BLaER1 treated with 17β-estradiol and CSF1 and Interleukin-3, amounts not matched to agents 10 nM and 100 nM (cell line): ENCODE results near the gene FLNC.

Experiments used
- H3K27ac ChIP-seq, 11 experiments: shearing (Covaris generic); formaldehyde crosslinking; 2 replicates each; pipeline ENCODE4 v1.8.1; 2022
- H3K27me3 ChIP-seq, 11 experiments: shearing (Covaris generic); formaldehyde crosslinking; 2 replicates each; pipeline ENCODE4 v1.8.1; 2022
- H3K36me3 ChIP-seq, 11 experiments: shearing (Covaris generic); formaldehyde crosslinking; 2 replicates each; pipeline ENCODE4 v1.8.1; 2022
- H3K4me1 ChIP-seq, 10 experiments: shearing (Covaris generic); formaldehyde crosslinking; 2 replicates each; pipeline ENCODE4 v1.8.1; 2022
- H3K4me2 ChIP-seq, 11 experiments: shearing (Covaris generic); formaldehyde crosslinking; 2 replicates each; pipeline ENCODE4 v1.8.1; 2022
- H3K4me3 ChIP-seq, 10 experiments: shearing (Covaris generic); formaldehyde crosslinking; 2 replicates each; pipeline ENCODE4 v1.8.1; 2022
- H3K9ac ChIP-seq, 11 experiments: shearing (Covaris generic); formaldehyde crosslinking; 2 replicates each; pipeline ENCODE4 v1.8.1; 2022
- H3K9me3 ChIP-seq, 11 experiments: shearing (Covaris generic); formaldehyde crosslinking; replicated peaks in 1 of 11; 2 replicates each; pipeline ENCODE4 v1.8.1; 2022
- H4K20me1 ChIP-seq, 11 experiments: shearing (Covaris generic); formaldehyde crosslinking; 2 replicates each; pipeline ENCODE4 v1.8.1; 2022
- Cebpa-rat ChIP-seq, 11 experiments: shearing (Covaris generic); IDR thresholded peaks; 2 replicates each; pipeline ENCODE4 v1.8.1; 2022

FLNC gene

DNA sequence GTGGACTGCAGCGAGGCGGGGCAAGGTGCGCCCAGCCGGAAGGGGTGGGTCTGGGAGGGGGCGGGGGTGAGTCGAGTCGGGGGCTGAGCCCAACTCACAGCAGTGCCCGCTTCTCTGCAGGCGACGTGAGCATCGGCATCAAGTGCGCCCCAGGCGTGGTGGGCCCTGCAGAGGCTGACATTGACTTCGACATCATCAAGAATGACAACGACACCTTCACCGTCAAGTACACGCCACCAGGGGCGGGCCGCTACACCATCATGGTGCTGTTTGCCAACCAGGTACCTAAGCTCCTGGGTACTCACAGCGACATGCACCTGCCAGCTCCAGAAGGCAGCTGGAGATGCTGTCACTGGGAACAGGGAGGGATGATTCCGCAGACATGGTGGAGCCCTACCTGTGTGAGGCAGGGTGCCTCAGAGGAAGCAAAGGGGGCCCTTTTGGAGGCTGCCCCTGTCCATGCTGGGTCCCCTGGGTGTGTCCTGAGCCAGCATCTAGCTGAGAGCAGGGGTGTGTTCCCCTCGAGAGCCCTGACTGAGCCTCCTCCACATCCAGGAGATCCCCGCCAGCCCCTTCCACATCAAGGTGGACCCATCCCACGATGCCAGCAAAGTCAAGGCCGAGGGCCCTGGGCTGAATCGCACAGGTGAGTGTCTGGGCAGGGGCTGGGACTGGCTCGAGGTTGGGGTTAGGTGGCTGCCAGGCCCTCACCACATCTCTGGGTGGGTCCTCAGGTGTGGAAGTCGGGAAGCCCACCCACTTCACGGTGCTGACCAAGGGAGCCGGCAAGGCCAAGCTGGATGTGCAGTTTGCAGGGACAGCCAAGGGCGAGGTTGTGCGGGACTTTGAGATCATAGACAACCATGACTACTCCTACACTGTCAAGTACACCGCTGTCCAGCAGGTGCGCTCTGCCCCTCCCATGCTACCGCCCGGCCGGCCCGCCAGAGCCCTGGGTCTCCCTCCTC is 12.8 kb downstream of the FLNC start:
- TF ChIP-seq Cebpa-rat (IDR thresholded peaks at IDR 0.05), result no peak
- Histone ChIP-seq H3K4me3 (no peak overlapping the region), H3K4me1 (peaks cover 0 to 6% (median 2%) of the 10 kb centered on the region in 10 experiments; a peak in 6 of 20 replicates), H3K4me2 (no peak overlapping the region), H3K27ac (no peak overlapping the region), H4K20me1 (no peaks in the 10 kb centered on the region; a peak in 1 of 22 replicates), H3K9ac (no peak overlapping the region), H3K36me3 (no peaks in the 10 kb centered on the region), H3K9me3 (no peaks in the 10 kb centered on the region), H3K27me3 (no peaks in the 10 kb centered on the region)

GRCh38 chr7:128843938-128844621 is 13.9 kb downstream of the FLNC start:
- H3K27ac ChIP-seq, result no peak overlapping the region
- H3K36me3 ChIP-seq, result no peaks in the 10 kb centered on the region
- H3K9me3 ChIP-seq, result no peaks in the 10 kb centered on the region
- H3K4me2 ChIP-seq, result no peak overlapping the region
- no peak for TF ChIP-seq Cebpa-rat (IDR thresholded peaks at IDR 0.05)
- H4K20me1 ChIP-seq, result no peaks in the 10 kb centered on the region; a peak in 1 of 22 replicates
- no peaks in the 10 kb centered on the region for H3K27me3 ChIP-seq
- H3K4me3 ChIP-seq, result no peak overlapping the region
- peaks cover 0 to 6% (median 2%) of the 10 kb centered on the region in 10 experiments; a peak in 6 of 20 replicates for H3K4me1 ChIP-seq
- no peak overlapping the region for H3K9ac ChIP-seq

DNA sequence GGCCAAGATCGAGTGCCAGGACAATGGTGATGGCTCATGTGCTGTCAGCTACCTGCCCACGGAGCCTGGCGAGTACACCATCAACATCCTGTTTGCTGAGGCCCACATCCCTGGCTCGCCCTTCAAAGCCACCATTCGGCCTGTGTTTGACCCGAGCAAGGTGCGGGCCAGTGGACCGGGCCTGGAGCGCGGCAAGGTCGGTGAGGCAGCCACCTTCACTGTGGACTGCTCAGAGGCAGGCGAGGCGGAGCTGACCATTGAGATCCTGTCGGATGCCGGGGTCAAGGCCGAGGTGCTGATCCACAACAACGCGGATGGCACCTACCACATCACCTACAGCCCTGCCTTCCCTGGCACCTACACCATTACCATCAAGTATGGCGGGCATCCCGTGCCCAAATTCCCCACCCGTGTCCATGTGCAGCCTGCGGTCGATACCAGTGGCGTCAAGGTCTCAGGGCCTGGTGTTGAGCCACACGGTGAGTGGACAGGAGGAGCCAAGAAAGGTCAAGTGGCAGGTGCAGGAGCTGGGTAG is 14.6 kb downstream of the FLNC start:
- no peak overlapping the region for H3K4me3 ChIP-seq
- no peak for TF ChIP-seq Cebpa-rat (IDR thresholded peaks at IDR 0.05)
- no peaks in the 10 kb centered on the region for H3K27me3 ChIP-seq
- no peak overlapping the region for H3K4me2 ChIP-seq
- H4K20me1 ChIP-seq, result no peaks in the 10 kb centered on the region; a peak in 1 of 22 replicates
- no peak overlapping the region for H3K9ac ChIP-seq
- peaks cover 0 to 6% (median 2%) of the 10 kb centered on the region in 10 experiments; a peak in 6 of 20 replicates for H3K4me1 ChIP-seq
- no peaks in the 10 kb centered on the region for H3K9me3 ChIP-seq
- H3K27ac ChIP-seq, result no peak overlapping the region
- H3K36me3 ChIP-seq, result no peaks in the 10 kb centered on the region

DNA sequence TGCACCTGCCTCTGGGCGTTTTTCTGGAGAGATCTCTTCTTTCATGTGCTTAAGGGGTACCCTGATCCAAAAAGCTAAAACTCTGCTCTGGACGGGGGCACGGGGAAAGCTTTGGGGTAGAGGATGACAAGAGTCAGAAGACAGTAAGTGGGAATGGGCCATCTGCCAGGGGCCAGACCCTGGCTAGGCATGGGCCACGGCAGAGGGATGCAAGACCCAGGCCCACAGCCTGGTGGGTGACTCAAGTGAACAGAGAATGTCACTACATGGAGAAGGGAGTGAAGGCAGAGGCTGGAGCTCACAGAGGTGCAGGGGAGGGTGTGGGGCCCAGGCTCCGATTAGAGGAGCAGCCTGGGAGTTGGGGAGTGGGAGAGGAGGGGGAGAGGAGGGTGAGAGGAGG is 15.3 kb downstream of the FLNC start:
- TF ChIP-seq Cebpa-rat (IDR thresholded peaks at IDR 0.05), result no peak
- Histone ChIP-seq H3K36me3 (no peaks in the 10 kb centered on the region), H3K27ac (no peak overlapping the region), H3K4me2 (no peak overlapping the region), H4K20me1 (no peaks in the 10 kb centered on the region), H3K4me3 (no peak overlapping the region), H3K4me1 (peaks cover 0 to 6% (median 2%) of the 10 kb centered on the region in 10 experiments; a peak in 6 of 20 replicates), H3K27me3 (no peaks in the 10 kb centered on the region), H3K9me3 (no peaks in the 10 kb centered on the region), H3K9ac (no peak overlapping the region)

DNA sequence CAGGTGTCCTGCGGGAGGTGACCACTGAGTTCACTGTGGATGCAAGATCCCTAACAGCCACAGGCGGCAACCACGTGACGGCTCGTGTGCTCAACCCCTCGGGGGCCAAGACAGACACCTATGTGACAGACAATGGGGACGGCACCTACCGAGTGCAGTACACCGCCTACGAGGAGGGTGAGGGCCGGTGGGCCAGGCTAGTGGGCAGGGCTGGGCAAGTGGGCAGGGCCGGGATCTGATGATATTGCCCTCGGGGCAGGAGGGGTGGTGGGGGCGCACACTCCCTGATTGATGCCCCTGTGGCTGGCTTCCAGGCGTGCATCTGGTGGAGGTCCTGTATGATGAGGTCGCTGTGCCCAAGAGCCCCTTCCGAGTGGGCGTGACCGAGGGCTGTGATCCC is 15.8 kb downstream of the FLNC start:
- Histone ChIP-seq H3K9me3 (no peaks in the 10 kb centered on the region), H3K27ac (no peak overlapping the region), H3K4me3 (no peak overlapping the region), H4K20me1 (no peaks in the 10 kb centered on the region), H3K36me3 (no peaks in the 10 kb centered on the region), H3K4me2 (no peak overlapping the region), H3K4me1 (peaks cover 0 to 5% (median 2%) of the 10 kb centered on the region in 10 experiments; a peak in 6 of 20 replicates), H3K27me3 (no peaks in the 10 kb centered on the region), H3K9ac (no peak overlapping the region)
- no peak for TF ChIP-seq Cebpa-rat (IDR thresholded peaks at IDR 0.05)

DNA sequence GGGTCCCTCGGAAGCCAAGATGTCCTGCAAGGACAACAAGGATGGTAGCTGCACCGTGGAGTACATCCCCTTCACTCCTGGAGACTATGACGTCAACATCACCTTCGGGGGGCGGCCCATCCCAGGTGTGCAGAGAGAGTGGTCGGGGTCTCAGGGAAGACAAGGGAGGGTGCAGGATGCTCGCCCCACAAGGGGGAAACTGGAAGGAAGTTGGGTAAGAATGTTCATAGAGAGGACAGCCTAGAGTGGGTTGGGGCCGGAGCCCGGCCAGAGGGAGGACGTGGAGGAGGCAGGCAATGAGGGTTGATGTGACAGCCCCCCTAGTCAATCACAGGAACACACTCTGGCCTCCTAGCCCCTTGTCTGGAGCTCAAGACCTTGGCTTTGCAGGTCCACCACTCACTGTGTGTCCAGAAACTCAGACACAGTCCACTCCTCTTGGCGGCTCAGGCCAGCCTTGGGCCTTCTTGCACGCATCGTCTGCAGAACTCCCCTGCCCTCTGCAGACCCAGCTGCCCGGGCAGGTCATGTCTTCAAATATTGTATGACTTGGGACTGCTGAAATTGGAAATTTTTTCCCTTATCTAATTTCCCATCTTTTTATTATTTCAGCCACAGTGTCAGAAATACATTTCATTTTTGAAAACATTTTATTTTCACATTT is 16.7 kb downstream of the FLNC start:
- H3K4me1 ChIP-seq, result peaks cover 0 to under 1% (median 0%) of the 10 kb centered on the region in 10 experiments; a peak in 1 of 20 replicates
- no peaks in the 10 kb centered on the region for H4K20me1 ChIP-seq
- H3K4me3 ChIP-seq, result no peak overlapping the region
- H3K9me3 ChIP-seq, result no peaks in the 10 kb centered on the region
- H3K27me3 ChIP-seq, result no peaks in the 10 kb centered on the region
- no peak overlapping the region for H3K9ac ChIP-seq
- TF ChIP-seq Cebpa-rat (IDR thresholded peaks at IDR 0.05), result no peak
- H3K4me2 ChIP-seq, result no peak overlapping the region
- H3K27ac ChIP-seq, result no peak overlapping the region
- no peaks in the 10 kb centered on the region for H3K36me3 ChIP-seq

DNA sequence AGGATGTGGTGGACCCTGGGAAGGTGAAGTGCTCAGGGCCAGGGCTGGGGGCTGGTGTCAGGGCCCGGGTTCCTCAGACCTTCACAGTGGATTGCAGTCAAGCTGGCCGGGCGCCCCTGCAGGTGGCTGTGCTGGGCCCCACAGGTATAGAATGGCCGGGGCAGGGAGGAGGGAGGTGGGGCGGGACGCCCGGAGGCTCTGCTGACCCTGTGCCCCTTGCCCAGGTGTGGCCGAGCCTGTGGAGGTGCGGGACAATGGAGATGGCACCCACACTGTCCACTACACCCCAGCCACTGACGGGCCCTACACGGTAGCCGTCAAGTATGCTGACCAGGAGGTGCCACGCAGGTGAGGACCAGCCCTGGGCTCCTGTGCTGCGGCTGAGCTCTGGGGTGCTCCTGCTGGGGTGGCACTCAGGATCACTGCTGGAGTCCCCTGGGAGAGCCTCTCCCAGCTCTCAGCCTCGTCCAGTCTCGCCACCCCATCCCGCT is 17.6 kb downstream of the FLNC start:
- no peaks in the 10 kb centered on the region for H3K27me3 ChIP-seq
- H3K36me3 ChIP-seq, result no peaks in the 10 kb centered on the region
- no peaks in the 10 kb centered on the region for H4K20me1 ChIP-seq
- H3K27ac ChIP-seq, result no peak overlapping the region
- H3K9ac ChIP-seq, result no peak overlapping the region
- no peak for TF ChIP-seq Cebpa-rat (IDR thresholded peaks at IDR 0.05)
- H3K4me3 ChIP-seq, result no peak overlapping the region
- H3K4me1 ChIP-seq, result no peaks in the 10 kb centered on the region
- H3K4me2 ChIP-seq, result no peak overlapping the region
- no peaks in the 10 kb centered on the region for H3K9me3 ChIP-seq

DNA sequence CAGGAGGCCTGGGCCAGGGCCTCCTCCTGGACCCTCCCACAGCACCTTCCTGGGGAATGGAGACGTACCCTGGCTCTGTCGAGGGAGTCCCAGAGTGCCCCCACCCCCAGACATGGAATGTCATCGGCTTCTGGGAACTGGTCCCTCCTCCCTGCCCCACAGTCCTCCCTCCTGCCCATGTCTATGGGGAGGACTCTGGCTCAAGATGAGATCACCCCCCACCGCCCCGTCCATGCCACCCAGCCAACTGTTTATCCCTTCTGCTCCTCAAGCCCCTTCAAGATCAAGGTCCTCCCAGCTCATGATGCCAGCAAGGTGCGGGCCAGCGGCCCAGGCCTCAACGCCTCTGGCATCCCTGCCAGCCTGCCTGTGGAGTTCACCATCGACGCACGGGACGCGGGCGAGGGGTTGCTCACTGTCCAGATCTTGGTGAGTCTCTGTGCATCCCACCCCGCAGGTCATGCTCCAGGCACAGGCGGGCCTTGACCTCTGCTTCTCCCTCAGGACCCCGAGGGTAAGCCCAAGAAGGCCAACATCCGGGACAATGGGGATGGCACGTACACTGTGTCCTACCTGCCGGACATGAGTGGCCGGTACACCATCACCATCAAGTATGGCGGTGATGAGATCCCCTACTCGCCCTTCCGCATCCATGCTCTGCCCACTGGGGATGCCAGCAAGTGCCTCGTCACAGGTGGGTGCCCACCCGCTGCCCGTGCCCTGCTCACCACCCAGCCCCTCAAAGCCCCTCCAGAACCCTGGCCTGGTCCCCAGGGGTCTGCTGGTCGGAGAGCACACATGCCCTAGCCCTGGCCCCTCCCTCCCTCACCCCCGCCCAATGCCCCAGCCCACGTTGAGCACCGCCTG is 18.3 kb downstream of the FLNC start:
- Histone ChIP-seq H3K36me3 (no peaks in the 10 kb centered on the region), H3K4me1 (no peaks in the 10 kb centered on the region), H3K27me3 (no peaks in the 10 kb centered on the region), H3K9ac (no peak overlapping the region), H3K9me3 (no peaks in the 10 kb centered on the region), H3K27ac (no peak overlapping the region), H4K20me1 (no peaks in the 10 kb centered on the region), H3K4me2 (no peak overlapping the region), H3K4me3 (no peak overlapping the region)
- TF ChIP-seq Cebpa-rat (IDR thresholded peaks at IDR 0.05), result no peak
